ENCODE results near the gene PGLYRP2.

- TF ChIP-seq EZH2 (IDR thresholded peaks at IDR 0.05) (no peak), CTCF (IDR thresholded peaks at IDR 0.05) (no peak), EZH2phosphoT487 (IDR thresholded peaks at IDR 0.05) (no peak)
These were observed 22.9 kb downstream of the PGLYRP2 start for GRCh38 chr19:15456441-15456840.

All from neural progenitor cell (in vitro differentiated cells).